HG02610 (cell line): ENCODE data around the gene C3orf52.

ENCODE experiments used
- ATAC-seq: cut with Tn5 transposase; IDR thresholded peaks from one replicate; pipeline ENCODE4 v1.9.1; 2021; ENCODE audit warnings: mild to moderate bottlenecking, moderate library complexity; ENCODE audit not compliant: unreplicated experiment

Gene C3orf52

GRCh38 chr3:112085735-112086075 lies 484 bp upstream of the C3orf52 start:
- ATAC-seq: no peak

- no peak for ATAC-seq
These were observed 811 bp downstream of the C3orf52 start for GRCh38 chr3:112086875-112087524.

- ATAC-seq: no peak
These were observed 1.6 kb downstream of the C3orf52 start for GRCh38 chr3:112087746-112088145.

- no peak for ATAC-seq
These were observed 2.8 kb downstream of the C3orf52 start for GRCh38 chr3:112088944-112089343.

- no peak for ATAC-seq
These were observed 4.0 kb downstream of the C3orf52 start for GRCh38 chr3:112089956-112090886.

GRCh38 chr3:112090887-112091586 lies 4.8 kb downstream of the C3orf52 start:
- no peak for ATAC-seq

GRCh38 chr3:112092496-112093179 lies 6.4 kb downstream of the C3orf52 start:
- ATAC-seq: peak; percentile 43

- ATAC-seq: no peak
These were observed 7.0 kb downstream of the C3orf52 start for GRCh38 chr3:112093180-112093522.

- no peak for ATAC-seq
These were observed 9.5 kb downstream of the C3orf52 start for GRCh38 chr3:112095731-112096130.

GRCh38 chr3:112096176-112096575 lies 10.0 kb downstream of the C3orf52 start:
- no peak for ATAC-seq

- ATAC-seq: peak; percentile 88
These were observed 11.2 kb downstream of the C3orf52 start for GRCh38 chr3:112097378-112097777.

GRCh38 chr3:112101916-112102315 lies 15.7 kb downstream of the C3orf52 start:
- no peak for ATAC-seq

GRCh38 chr3:112104774-112105173 lies 18.6 kb downstream of the C3orf52 start:
- no peak for ATAC-seq

- no peak for ATAC-seq
These were observed 23.1 kb downstream of the C3orf52 start for GRCh38 chr3:112109322-112109721.

GRCh38 chr3:112111785-112112402 lies 25.7 kb downstream of the C3orf52 start:
- peak; percentile 36 for ATAC-seq

GRCh38 chr3:112114576-112115160 lies 28.5 kb downstream of the C3orf52 start:
- peak; percentile 19 for ATAC-seq

- peak; percentile 49 for ATAC-seq
These were observed 29.1 kb downstream of the C3orf52 start for GRCh38 chr3:112115161-112115739.

GRCh38 chr3:112115806-112116383 lies 29.7 kb downstream of the C3orf52 start:
- ATAC-seq: peak; percentile 21

GRCh38 chr3:112116748-112117186 lies 30.6 kb downstream of the C3orf52 start:
- ATAC-seq: no peak
